K562 (cell line): ENCODE measurements around the gene ANKFN1. TPM values are rescaled to one million over a fixed set of nuclear protein-coding genes. Genes with fewer than 3 reads are reported as not detected.
A peak's percentile ranks its signal among the peaks of the same experiment; 100 is the strongest.

Experiments
- ATF3 ChIP-seq, 2 experiments: fragments of 450-650 bp in 1 of 2; sonication (generic) in 1 of 2; formaldehyde crosslinking in 1 of 2; IDR thresholded peaks in 1 of 2; conservative IDR thresholded peaks in 1 of 2; 2 replicates each; pipeline versions ENCODE4 v1.6.1 to v1.8.1; 2016 to 2023; ENCODE audit warnings: mild to moderate bottlenecking in 2 of 2, moderate library complexity in 2 of 2, inconsistent platforms in 1 of 2, missing genetic modification reagents in 1 of 2
- ATF4 ChIP-seq: fragments of 450-650 bp; formaldehyde crosslinking; IDR thresholded peaks from 2 replicates; pipeline ENCODE4 v1.4.0; 2022; ENCODE audit warnings: mild to moderate bottlenecking, moderate library complexity
- C11orf30 ChIP-seq: fragments of 450-650 bp; IDR thresholded peaks from 2 replicates; pipeline ENCODE4 v1.6.1; 2016; ENCODE audit warnings: low read depth, mild to moderate bottlenecking
- CEBPG ChIP-seq, 3 experiments: fragments of 200-800 bp in 1 of 3; sonication (Bioruptor generic) in 1 of 3; sonication (generic) in 1 of 3; formaldehyde crosslinking in 1 of 3; IDR thresholded peaks in 2 of 3; conservative IDR thresholded peaks in 1 of 3; 2 replicates each; pipeline versions ENCODE4 v1.6.1 to v1.8.0; 2016 to 2022; ENCODE audit warnings: missing compliant biosample characterization in 2 of 3, missing genetic modification characterization in 2 of 3, mild to moderate bottlenecking in 1 of 3, missing genetic modification reagents in 1 of 3
- EWSR1 ChIP-seq: fragments of 450-650 bp; IDR thresholded peaks from 2 replicates; pipeline ENCODE4 v1.6.1; 2018; ENCODE audit warnings: borderline replicate concordance, mild to moderate bottlenecking, low read depth, moderate library complexity; ENCODE audit not compliant: partially characterized antibody
- FOXA1 ChIP-seq: fragments of 450-650 bp; IDR thresholded peaks from 2 replicates; pipeline ENCODE4 v1.6.1; 2016; ENCODE audit warnings: mild to moderate bottlenecking, borderline replicate concordance
- MBD2 ChIP-seq: sonication (generic); IDR thresholded peaks from 2 replicates; pipeline ENCODE4 v1.6.1; 2016; ENCODE audit warnings: low read depth, borderline replicate concordance
- NFRKB ChIP-seq: fragments of 450-650 bp; IDR thresholded peaks from 2 replicates; pipeline ENCODE4 v1.6.1; 2016; ENCODE audit warnings: low read depth
- PATZ1 ChIP-seq: fragments of 250-450 bp; sonication (Bioruptor Pico); IDR thresholded peaks from 2 replicates; pipeline ENCODE4 v1.5.0; 2020; ENCODE audit warnings: mild to moderate bottlenecking, borderline replicate concordance
- POLR2H ChIP-seq: IDR thresholded peaks from 2 replicates; pipeline ENCODE4 v1.6.1; 2016; ENCODE audit warnings: missing genetic modification characterization, low read depth, mild to moderate bottlenecking, control low read depth, missing compliant biosample characterization, moderate library complexity
- PRDM10 ChIP-seq: fragments of 450-650 bp; IDR thresholded peaks from 2 replicates; pipeline ENCODE4 v1.6.1; 2018; ENCODE audit not compliant: partially characterized antibody
- SAFB ChIP-seq: fragments of 200-400 bp; formaldehyde crosslinking; IDR thresholded peaks from 2 replicates; pipeline ENCODE4 v1.6.1; 2017; ENCODE audit warnings: low read depth, low read length, borderline replicate concordance
- TBL1XR1 ChIP-seq, 2 experiments: IDR thresholded peaks; 2 replicates each; pipeline ENCODE4 v1.6.1; 2012; ENCODE audit warnings: improper control_type of control experiment in 2 of 2, low read length in 2 of 2, mild to moderate bottlenecking in 1 of 2
- ZBTB26 ChIP-seq: fragments of 450-650 bp; formaldehyde crosslinking; IDR thresholded peaks from 2 replicates; pipeline ENCODE4 v1.4.0; 2022; ENCODE audit warnings: missing genetic modification characterization
- ZBTB5 ChIP-seq: fragments of 450-650 bp; IDR thresholded peaks from 2 replicates; pipeline ENCODE4 v1.6.1; 2017; ENCODE audit warnings: antibody characterized with exemption
- ZNF143 ChIP-seq: sonication (generic); formaldehyde crosslinking; IDR thresholded peaks from 2 replicates; pipeline ENCODE4 v1.9.0; 2022; ENCODE audit warnings: mild to moderate bottlenecking, missing genetic modification reagents
- polyA plus RNA-seq, 8 experiments: library from polyadenylated mRNA; depleted of rRNA in 4 of 8; stranded (reverse) in 5 of 8; unstranded in 3 of 8; fragments of >200 nt; fragmentation: Nextera tagmentation in 2 of 8; fragmentation: Illumina TruSeq in 1 of 8; extraction: Ambion mirVana in 2 of 8; extraction: Trizol in 1 of 8; gene quantifications; 2 replicates each; pipeline versions ENCODE4 v1.2.1 to v1.2.3, GENCODE V29; 2011 to 2014; ENCODE audit warnings: inconsistent platforms in 1 of 8, missing spikeins in 1 of 8
- total RNA-seq, 7 experiments: library from RNA; depleted of rRNA in 6 of 7; stranded (reverse); fragments of >200 nt in 6 of 7; fragmentation: Illumina TruSeq in 2 of 7; extraction: Trizol in 2 of 7; gene quantifications; 2 replicates each; pipeline versions ENCODE4 v1.2.1 to v1.2.3, GENCODE V29; 2011 to 2021; ENCODE audit warnings: low replicate concordance in 1 of 7

ANKFN1 gene
- total and polyA plus RNA-seq, 9 of the 15 experiments (the other 6 are each of a cell fraction or from before 2014, with no cell fraction given) = 0.04 to 0.39 (median 0.15) TPM; not detected in 1

GRCh38 chr17:56309897-56310296, 156.6 kb downstream of the ANKFN1 start (continued):
- TF ChIP-seq ATF3 (IDR thresholded peaks at IDR 0.05) = peak; percentile 73
- TF ChIP-seq ATF3 (CRISPR knock-in tag; conservative IDR thresholded peaks at IDR 0.05) = no peak
- TF ChIP-seq PATZ1 = no peak
- TF ChIP-seq EWSR1 = no peak
- TF ChIP-seq ATF4 (CRISPR knock-in tag) = 0 out of 2 replicates have a peak, but pooled peaks have one; percentile 45
- no peak for TF ChIP-seq NFRKB
- no peak for TF ChIP-seq SAFB
- TF ChIP-seq ZBTB26 (CRISPR knock-in tag) = no peak
- no peak for TF ChIP-seq PRDM10
- TF ChIP-seq FOXA1 = no peak
- TF ChIP-seq MBD2 = no peak
- TF ChIP-seq ZNF143 = no peak
- no peak for TF ChIP-seq CEBPG (CRISPR knock-in tag; IDR thresholded peaks at IDR 0.05)
- TF ChIP-seq CEBPG (tag; conservative IDR thresholded peaks at IDR 0.05 in 1 of 2, IDR thresholded peaks at IDR 0.05 in 1 of 2) = peak; percentile 57 to 91
- TF ChIP-seq POLR2H (tag) = no peak
- no peak for TF ChIP-seq TBL1XR1 (IDR thresholded peaks at IDR 0.05; ENCODE audit: low read length in 2 of 2)
- TF ChIP-seq ZBTB5 = no peak
- peak; percentile 20; the same call in 1 of the 2 replicates for TF ChIP-seq C11orf30
